Mesenteric fat pad (tissue), 1 donor: ENCODE data around the gene SPAG7. TPM values are rescaled to one million over a fixed set of nuclear protein-coding genes. Genes with fewer than 3 reads are reported as not detected.

ENCODE experiments used
- microRNA-seq: library from miRNA; unstranded; fragments of <30 nt; microRNA quantifications from one replicate; pipeline ENCODE4 v1.2.0, GENCODE V29; 2020; ENCODE audit warnings: borderline number of aligned reads
- total RNA-seq: library from RNA; stranded (reverse); fragmentation: NEBNext Ultra II Directional; extraction: Animal tissue kit (Norgen Biotek cat#: 25700); gene quantifications from one replicate; pipeline ENCODE4 v1.2.1, GENCODE V29; 2021
- donor health status: DM: yes; HTN: yes; CAD: no.

Gene SPAG7
- total RNA-seq, 1 donor from 2014 or later = 55.5 TPM

Small RNA genes within 50 kb of the gene (microRNA-seq; reads per million reads assigned to microRNA genes)
- gene MIR6864 (not detected), gene MIR6865 (not detected)

Other genes with a start within 250 kb of the SPAG7 start
- gene MED11, start 236.4 kb downstream of the SPAG7 start, total RNA-seq = 16.1 TPM
- 2.9 TPM for gene ZMYND15, start 228.0 kb downstream of the SPAG7 start, total RNA-seq
- 51.3 TPM for gene CXCL16, start 227.9 kb downstream of the SPAG7 start, total RNA-seq
- gene TM4SF5, start 195.9 kb downstream of the SPAG7 start, total RNA-seq = not detected
- 6.9 TPM for gene VMO1, start 181.5 kb downstream of the SPAG7 start, total RNA-seq
- gene GLTPD2, start 178.9 kb downstream of the SPAG7 start, total RNA-seq = not detected
- 109 TPM for gene PSMB6, start 171.7 kb downstream of the SPAG7 start, total RNA-seq
- gene PLD2, start 160.7 kb downstream of the SPAG7 start, total RNA-seq = 22.8 TPM
- gene MINK1, start 134.5 kb downstream of the SPAG7 start, total RNA-seq = 60.3 TPM
- gene C17orf107, start 68.3 kb downstream of the SPAG7 start, total RNA-seq = 3.0 TPM
- gene CHRNE, start 64.7 kb downstream of the SPAG7 start, total RNA-seq = 1.6 TPM
- not detected for gene GP1BA, start 35.5 kb downstream of the SPAG7 start, total RNA-seq
- 50.0 TPM for gene SLC25A11, start 27.8 kb downstream of the SPAG7 start, total RNA-seq
- 63.3 TPM for gene RNF167, start 27.5 kb downstream of the SPAG7 start, total RNA-seq
- gene PFN1, start 19.3 kb downstream of the SPAG7 start, total RNA-seq = 575 TPM
- gene ENO3, start 16.7 kb downstream of the SPAG7 start, total RNA-seq = 4.0 TPM
- 53.8 TPM for gene CAMTA2, start 19.9 kb upstream of the SPAG7 start, total RNA-seq
- 0.71 TPM for gene INCA1, start 29.7 kb upstream of the SPAG7 start, total RNA-seq
- 213 TPM for gene KIF1C, start 30.1 kb upstream of the SPAG7 start, total RNA-seq
- gene SLC52A1, start 67.6 kb upstream of the SPAG7 start, total RNA-seq = 0.22 TPM
- 4.2 TPM for gene ZFP3, start 110.7 kb upstream of the SPAG7 start, total RNA-seq
- 4.6 TPM for gene ZNF232, start 144.1 kb upstream of the SPAG7 start, total RNA-seq
- gene USP6, start 148.2 kb upstream of the SPAG7 start, total RNA-seq = 0.26 TPM
- 2.8 TPM for gene ZNF594, start 224.1 kb upstream of the SPAG7 start, total RNA-seq